ENCODE measurements around the gene CLCF1. TPM values are rescaled to one million over a fixed set of nuclear protein-coding genes. Genes with fewer than 3 reads are reported as not detected.

Gene CLCF1
- total RNA-seq, 1 experiment from 2014 or later, result 2.1 TPM

DNA sequence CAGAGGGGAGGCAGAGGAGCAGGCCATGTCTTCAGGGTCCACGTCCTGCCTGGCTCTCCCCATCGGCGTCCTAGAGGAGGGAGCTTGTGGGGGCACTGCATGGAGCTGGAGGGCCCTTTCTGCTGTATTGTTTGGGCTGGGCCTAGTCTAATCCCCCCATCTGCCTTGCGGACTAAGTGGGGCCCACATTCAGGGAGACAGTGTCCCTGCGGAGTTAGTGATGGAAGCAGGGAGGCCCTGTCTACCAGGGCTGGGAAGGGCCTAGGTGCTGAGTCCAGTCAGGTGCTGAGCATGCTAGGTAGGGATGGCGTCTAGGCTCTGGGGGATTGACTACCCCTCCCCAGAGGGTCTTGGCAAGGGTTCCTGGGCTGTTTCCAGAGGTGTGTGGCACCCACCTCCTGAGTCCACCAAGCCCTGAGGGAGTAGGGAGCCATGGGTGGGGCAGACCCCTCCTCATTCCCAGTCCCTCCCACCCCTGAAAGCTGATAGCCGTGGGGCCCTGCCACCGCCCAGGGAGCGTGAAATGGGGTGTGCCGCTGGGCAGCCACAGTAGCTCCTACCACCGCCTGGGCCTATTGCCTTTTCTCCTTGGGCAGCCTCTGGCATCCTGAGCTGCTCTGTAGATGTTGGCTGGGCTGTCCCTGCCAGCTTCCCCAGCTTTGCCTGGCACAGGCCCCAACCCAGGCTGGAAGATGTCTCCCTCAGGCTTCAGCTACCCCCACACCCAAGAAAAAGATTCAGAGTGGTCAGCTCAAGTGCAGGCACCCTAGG lies 18.2 kb downstream of the CLCF1 start:
- no peak overlapping the region for H3K18ac ChIP-seq (ENCODE audit: insufficient read length, low read depth, low read length)
- Mint-ChIP-seq H3K4me3 (peak overlapping the region in 1 of 2 experiments; percentile 85; a peak in 2 of 5 replicates), H3K27me3 (ENCODE audit: low read depth) (peaks cover 19% of the 10 kb centered on the region), H3K27ac (peak overlapping the region; percentile 31 to 88 (median 63); a peak in 4 of 7 replicates), H3K36me3 (ENCODE audit: insufficient read depth in 1 of 3, low read depth in 3 of 3) (no peaks in the 10 kb centered on the region), H3K4me1 (peaks cover 37 to 47% of the 10 kb centered on the region in 2 experiments), H3K9me3 (no peaks in the 10 kb centered on the region)
- no CpG with 5 or more reads among the region's 11 CpGs for WGBS (ENCODE audit: extremely low coverage, insufficient read length, low lambda C conversion rate)
- no peak overlapping the region for H2BK5ac ChIP-seq (ENCODE audit: insufficient read length, low read length)
- H2BK20ac ChIP-seq (ENCODE audit: low read depth, low read length, poor library complexity, severe bottlenecking), result no peak overlapping the region
- H2AFZ ChIP-seq (ENCODE audit: low read length), result no peak overlapping the region
- no peak overlapping the region for H2BK120ac ChIP-seq (ENCODE audit: low read depth, low read length, poor library complexity, severe bottlenecking)
- H2AK5ac ChIP-seq (ENCODE audit: insufficient read length, low read length), result no peak overlapping the region
- H3K14ac ChIP-seq (ENCODE audit: insufficient read depth, low read length), result no peak overlapping the region
- DNase-seq, result no peak
- TF ChIP-seq, protein P1, sequence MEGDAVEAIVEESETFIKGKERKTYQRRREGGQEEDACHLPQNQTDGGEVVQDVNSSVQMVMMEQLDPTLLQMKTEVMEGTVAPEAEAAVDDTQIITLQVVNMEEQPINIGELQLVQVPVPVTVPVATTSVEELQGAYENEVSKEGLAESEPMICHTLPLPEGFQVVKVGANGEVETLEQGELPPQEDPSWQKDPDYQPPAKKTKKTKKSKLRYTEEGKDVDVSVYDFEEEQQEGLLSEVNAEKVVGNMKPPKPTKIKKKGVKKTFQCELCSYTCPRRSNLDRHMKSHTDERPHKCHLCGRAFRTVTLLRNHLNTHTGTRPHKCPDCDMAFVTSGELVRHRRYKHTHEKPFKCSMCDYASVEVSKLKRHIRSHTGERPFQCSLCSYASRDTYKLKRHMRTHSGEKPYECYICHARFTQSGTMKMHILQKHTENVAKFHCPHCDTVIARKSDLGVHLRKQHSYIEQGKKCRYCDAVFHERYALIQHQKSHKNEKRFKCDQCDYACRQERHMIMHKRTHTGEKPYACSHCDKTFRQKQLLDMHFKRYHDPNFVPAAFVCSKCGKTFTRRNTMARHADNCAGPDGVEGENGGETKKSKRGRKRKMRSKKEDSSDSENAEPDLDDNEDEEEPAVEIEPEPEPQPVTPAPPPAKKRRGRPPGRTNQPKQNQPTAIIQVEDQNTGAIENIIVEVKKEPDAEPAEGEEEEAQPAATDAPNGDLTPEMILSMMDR (conservative IDR thresholded peaks at IDR 0.05), result no peak
- no peak overlapping the region for H4K91ac ChIP-seq (ENCODE audit: insufficient read length, low read depth, low read length)
- no peak overlapping the region for H2BK12ac ChIP-seq (ENCODE audit: insufficient read length, low read depth, low read length)
- no peaks in the 10 kb centered on the region for H3K4me1 ChIP-seq (ENCODE audit: insufficient read depth, low read length)
- no peak overlapping the region for H3K23ac ChIP-seq (ENCODE audit: insufficient read length, low read depth, low read length)
- no peaks in the 10 kb centered on the region for H3K79me2 ChIP-seq (ENCODE audit: insufficient read depth, low read length)
- no peak overlapping the region for H3K9ac ChIP-seq (ENCODE audit: extremely low read depth, insufficient read length, low read length)
- no peak overlapping the region for H2BK15ac ChIP-seq (ENCODE audit: low read depth, low read length)
- no peaks in the 10 kb centered on the region for H3K9me3 ChIP-seq (ENCODE audit: control insufficient read depth, low read depth, low read length)
- peaks cover 14% of the 10 kb centered on the region for H3K23me2 ChIP-seq (ENCODE audit: insufficient read length, low read depth, low read length, poor library complexity, severe bottlenecking)
- no peak overlapping the region for H3K56ac ChIP-seq (ENCODE audit: insufficient read length, low read depth, low read length)
- no peak overlapping the region for H3T11ph ChIP-seq (ENCODE audit: low read length)
- no peak overlapping the region for H4K8ac ChIP-seq (replicated peaks; ENCODE audit: insufficient read length, low read depth, low read length)
- H3K79me1 ChIP-seq (ENCODE audit: insufficient read depth, low read depth, low read length, poor library complexity, severe bottlenecking), result no peaks in the 10 kb centered on the region
- no peak overlapping the region for H3K4ac ChIP-seq (ENCODE audit: low read depth, low read length)
- H4K20me1 ChIP-seq (ENCODE audit: control insufficient read depth, insufficient read depth, insufficient read length), result no peaks in the 10 kb centered on the region
- H3K27me3 ChIP-seq (ENCODE audit: insufficient read depth, low read length), result no peaks in the 10 kb centered on the region
- H3K4me2 ChIP-seq (ENCODE audit: insufficient read depth, insufficient read length, low read length), result no peak overlapping the region
- H3K27ac ChIP-seq (ENCODE audit: insufficient read length, low read depth, low read length), result no peak overlapping the region
- no peak overlapping the region for H4K5ac ChIP-seq (ENCODE audit: insufficient read length, low read depth, low read length)

All from H9 (cell line).